HepG2 (cell line): ENCODE results near the gene PPRC1. TPM values are rescaled to one million over a fixed set of nuclear protein-coding genes. Genes with fewer than 3 reads are reported as not detected.

ENCODE experiments used
- ATAC-seq: fragments of 200-7000 bp; cut with Tn5 transposase; 3 replicates; pipeline ENCODE4 v1.9.1; 2020; ENCODE audit warnings: mild to moderate bottlenecking, moderate library complexity
- BruUV-seq: library from RNA; stranded (reverse); fragments of 400-500 nt; replicated peaks from 2 replicates; lab custom pipeline; 2021; lab: Mats Ljungman, UMichigan
- CTCF ChIA-PET: fragments of 300-600 bp; formaldehyde crosslinking; extraction: SDS; loops from one replicate; lab custom pipeline; 2021; ENCODE audit warnings: low total read pairs, inconsistent platforms, low intra/inter-chr PET ratio; lab: Yijun Ruan, JAX
- POLR2A ChIA-PET: fragments of 350-600 bp; sonication (Branson Sonifier 250); formaldehyde crosslinking; loops from one replicate; lab custom pipeline; 2020; ENCODE audit warnings: antibody characterized with exemption, inconsistent platforms; lab: Yijun Ruan, JAX
- DNase-seq: peaks from one replicate; pipeline ENCODE4 v3.0.0-alpha.2; 2015; ENCODE audit warnings: low spot score
- FAIRE-seq: peaks from 3 replicates; lab custom pipeline; 2011; peaks lifted over from hg19 to GRCh38; lab: Jason Lieb, UNC
- H2AFZ ChIP-seq: one replicate; pipeline ENCODE4 v1.6.1; 2011; ENCODE audit warnings: low read length, inconsistent platforms
- H3K27ac ChIP-seq: fragments of 300-600 bp; 3 replicates; pipeline ENCODE4 v1.8.0; 2011; ENCODE audit warnings: mixed run types, mild to moderate bottlenecking, mixed read lengths, low read length, inconsistent platforms; ENCODE audit not compliant: insufficient read depth; ENCODE audit errors: extremely low read length
- H3K27me3 ChIP-seq, 2 experiments: fragments of 200-600 bp in 1 of 2; 2 replicates in 1 of 2; 3 replicates in 1 of 2; pipeline versions ENCODE4 v1.6.0 to v1.8.0; 2011; ENCODE audit warnings: low read length in 2 of 2, mild to moderate bottlenecking in 2 of 2, moderate library complexity in 2 of 2, inconsistent platforms in 1 of 2; ENCODE audit not compliant: insufficient read depth in 2 of 2, control insufficient read depth in 1 of 2
- H3K36me3 ChIP-seq, 2 experiments: fragments of 200-600 bp in 1 of 2; replicated peaks in 1 of 2; 2 replicates in 1 of 2; 3 replicates in 1 of 2; pipeline versions ENCODE4 v1.5.1 to v1.8.0; 2011; ENCODE audit warnings: low read length in 2 of 2, inconsistent platforms in 1 of 2; ENCODE audit not compliant: insufficient read depth in 2 of 2, control insufficient read depth in 1 of 2
- H3K4me1 ChIP-seq: 2 replicates; pipeline ENCODE4 v1.5.1; 2012; ENCODE audit warnings: low read length, inconsistent platforms; ENCODE audit not compliant: insufficient read depth
- H3K4me2 ChIP-seq: 2 replicates; pipeline ENCODE4 v1.6.0; 2011; ENCODE audit warnings: low read depth, low read length, inconsistent platforms
- H3K4me3 ChIP-seq, 3 experiments: fragments of 200-600 bp in 1 of 3; sonication (generic), shearing (Covaris generic) in 1 of 3; replicated peaks in 1 of 3; 2 replicates each; pipeline ENCODE4 v1.5.1; 2011 to 2016; ENCODE audit warnings: low read length in 3 of 3, inconsistent platforms in 2 of 3, low read depth in 2 of 3, mild to moderate bottlenecking in 2 of 3, control low read depth in 1 of 3, mixed read lengths in 1 of 3; ENCODE audit not compliant: insufficient read depth in 1 of 3
- H3K79me2 ChIP-seq: one replicate; pipeline ENCODE4 v1.6.1; 2011; ENCODE audit warnings: low read length, inconsistent platforms; ENCODE audit not compliant: insufficient read depth
- H3K9ac ChIP-seq: 2 replicates; pipeline ENCODE4 v1.6.0; 2011; ENCODE audit warnings: mild to moderate bottlenecking, low read depth, low read length, inconsistent platforms; ENCODE audit not compliant: insufficient read depth
- H3K9me3 ChIP-seq: 2 replicates; pipeline ENCODE4 v1.5.1; 2012; ENCODE audit warnings: mild to moderate bottlenecking, low read length
- H4K20me1 ChIP-seq: 2 replicates; pipeline ENCODE4 v1.6.0; 2011; ENCODE audit warnings: inconsistent platforms, mild to moderate bottlenecking, low read length, moderate library complexity; ENCODE audit not compliant: insufficient read depth
- AKNA ChIP-seq: sonication (generic); formaldehyde crosslinking; IDR thresholded peaks from 2 replicates; pipeline ENCODE4 v1.4.0; 2020; ENCODE audit warnings: missing genetic modification reagents, borderline replicate concordance
- ARID3A ChIP-seq: IDR thresholded peaks from 2 replicates; pipeline ENCODE4 v1.6.1; 2012; ENCODE audit warnings: low read depth, low read length, improper control_type of control experiment
- BCL3 ChIP-seq: sonication (generic); formaldehyde crosslinking; IDR thresholded peaks from 2 replicates; pipeline ENCODE4 v1.5.1; 2020; ENCODE audit warnings: mild to moderate bottlenecking, missing genetic modification reagents, moderate library complexity
- CBX1 ChIP-seq: IDR thresholded peaks from one replicate; pipeline ENCODE4 v1.6.1; 2016; ENCODE audit warnings: antibody characterized with exemption, low read depth
- IRF2 ChIP-seq: IDR thresholded peaks from 2 replicates; pipeline ENCODE4 v1.6.1; 2018; ENCODE audit warnings: missing genetic modification reagents, missing compliant biosample characterization
- MIXL1 ChIP-seq: IDR thresholded peaks from 2 replicates; pipeline ENCODE4 v1.6.1; 2016
- NCOA2 ChIP-seq: sonication (generic); formaldehyde crosslinking; IDR thresholded peaks from 2 replicates; pipeline ENCODE4 v1.8.0; 2022; ENCODE audit warnings: inconsistent platforms
- RAD51 ChIP-seq: fragments of 450-650 bp; IDR thresholded peaks from 2 replicates; pipeline ENCODE4 v1.6.1; 2016; ENCODE audit warnings: borderline replicate concordance
- SRSF4 ChIP-seq: fragments of 200-400 bp; formaldehyde crosslinking; IDR thresholded peaks from one replicate; pipeline ENCODE4 v1.6.1; 2018; ENCODE audit warnings: mild to moderate bottlenecking, low read depth, low read length, moderate library complexity; ENCODE audit not compliant: poor library complexity, severe bottlenecking
- ZNF253 ChIP-seq: sonication (generic); formaldehyde crosslinking; IDR thresholded peaks from 2 replicates; pipeline ENCODE4 v1.8.0; 2022; ENCODE audit warnings: mild to moderate bottlenecking, missing genetic modification reagents, borderline replicate concordance
- ZNF891 ChIP-seq: sonication (generic); formaldehyde crosslinking; IDR thresholded peaks from 2 replicates; pipeline ENCODE4 v1.5.0; 2020; ENCODE audit warnings: mild to moderate bottlenecking, missing genetic modification reagents
- WGBS: methylation state at CpG from one replicate; pipeline ENCODE4 v1.1.6; 2017; ENCODE audit warnings: low lambda C conversion rate; 5-methylcytosine and 5-hydroxymethylcytosine counted together
- in situ Hi-C: cut with HindIII; loops from 2 replicates; pipeline ENCODE4 v1.10.0; 2017; ENCODE audit warnings: low pct_unique_long_range_greater_than_20kb; ENCODE audit not compliant: extremely low pct_ligation_motif_present
- intact Hi-C: fragments of 100-400 bp; cut with micrococcal nuclease; formaldehyde crosslinking; loops from one replicate; pipeline ENCODE4 v1.10.0; 2022; ENCODE audit not compliant: unreplicated experiment
- polyA plus RNA-seq, 8 experiments: library from polyadenylated mRNA; depleted of rRNA in 3 of 8; stranded (reverse) in 7 of 8; unstranded in 1 of 8; fragments of >200 nt; fragmentation: Illumina TruSeq in 4 of 8; extraction: Trizol in 4 of 8; gene quantifications; 2 replicates each; pipeline versions ENCODE4 v1.2.1 to v1.2.3, GENCODE V29; 2011 to 2016; ENCODE audit warnings: low read depth in 4 of 8, missing spikeins in 1 of 8, mixed read lengths in 1 of 8; ENCODE audit not compliant: insufficient read depth in 1 of 8
- total RNA-seq, 5 experiments: library from RNA; depleted of rRNA; stranded (reverse); fragments of >200 nt; fragmentation: Illumina TruSeq; extraction: Trizol; gene quantifications; 2 replicates each; pipeline ENCODE4 v1.2.3, GENCODE V29; 2016; ENCODE audit warnings: low read depth in 1 of 5

PPRC1 gene
- total and polyA plus RNA-seq, 2 of the 13 experiments (the other 11 are each of a cell fraction or from before 2014, with no cell fraction given) = 18.7 to 24.2 TPM

GRCh38 chr10:102083541-102083940 is 49.3 kb upstream of the PPRC1 start (continued):
- TF ChIP-seq AKNA (CRISPR knock-in tag) = no peak
- no peak for TF ChIP-seq CBX1
- no peak for TF ChIP-seq ZNF253 (CRISPR knock-in tag)
- TF ChIP-seq MIXL1 (CRISPR knock-in tag) = no peak

- ChIA-PET POLR2A (no interaction called here), CTCF (no interaction called here)
- no peak for FAIRE-seq
- Histone ChIP-seq H3K4me1 (no peaks in the 10 kb centered on the region), H3K9ac (no peak overlapping the region), H3K9me3 (no peaks in the 10 kb centered on the region), H4K20me1 (no peaks in the 10 kb centered on the region), H3K4me3 (no peak overlapping the region), H3K27me3 (no peaks in the 10 kb centered on the region), H3K36me3 (no peaks in the 10 kb centered on the region), H3K79me2 (no peaks in the 10 kb centered on the region), H2AFZ (no peak overlapping the region), H3K4me2 (no peak overlapping the region), H3K27ac (no peak overlapping the region)
- intact Hi-C loops = no loop called here
- no peak for DNase-seq
- in situ Hi-C loops = no loop called here
- BruUV-seq = no TSS peak
- ATAC-seq = no peak
- 71% methylated on average over 3 of the region's 3 CpGs for WGBS
- no peak for TF ChIP-seq IRF2 (CRISPR knock-in tag)
- TF ChIP-seq SRSF4 = no peak
- TF ChIP-seq BCL3 (CRISPR knock-in tag) = no peak
- no peak for TF ChIP-seq RAD51
- no peak for TF ChIP-seq ZNF891 (CRISPR knock-in tag)
- TF ChIP-seq ARID3A = no peak
- TF ChIP-seq NCOA2 = no peak
Measured at GRCh38 chr10:102085336-102085735, 47.5 kb upstream of the PPRC1 start.
